SU-DHL-6 (cell line): ENCODE results near the gene SYS1.

Experiments used
- H2AFZ ChIP-seq: fragments of 200-600 bp; sonication (generic); 2 replicates; pipeline ENCODE4 v1.6.1; 2014; ENCODE audit warnings: low read depth, mild to moderate bottlenecking, moderate library complexity, mixed read lengths, antibody characterized with exemption, low read length; ENCODE audit not compliant: severe bottlenecking
- H3F3A ChIP-seq: fragments of 200-600 bp; shearing (Covaris generic); 2 replicates; pipeline ENCODE4 v1.6.0; 2016; ENCODE audit warnings: antibody characterized with exemption, mild to moderate bottlenecking; ENCODE audit not compliant: insufficient read depth
- H3K27ac ChIP-seq: fragments of 200-600 bp; sonication (generic); 2 replicates; pipeline ENCODE4 v1.5.1; 2016; ENCODE audit warnings: low read depth, mild to moderate bottlenecking, low read length, moderate library complexity, mixed read lengths
- H3K27me3 ChIP-seq: fragments of 200-600 bp; sonication (generic), shearing (Covaris generic); 2 replicates; pipeline ENCODE4 v1.6.0; 2014; ENCODE audit warnings: mild to moderate bottlenecking, low read length
- H3K36me3 ChIP-seq: fragments of 200-600 bp; sonication (generic); 2 replicates; pipeline ENCODE4 v1.6.1; 2014; ENCODE audit warnings: mild to moderate bottlenecking, low read length, mixed read lengths
- H3K4me2 ChIP-seq: fragments of 300-600, 200-600 bp; shearing (Covaris generic), sonication (generic); 2 replicates; pipeline ENCODE4 v1.6.0; 2014; ENCODE audit warnings: low read length, low read depth, mild to moderate bottlenecking; ENCODE audit not compliant: poor library complexity, severe bottlenecking
- H3K4me3 ChIP-seq: fragments of 200-600 bp; sonication (generic); 2 replicates; pipeline ENCODE4 v1.5.1; 2014; ENCODE audit warnings: antibody characterized with exemption, low read length, mild to moderate bottlenecking, mixed read lengths; ENCODE audit not compliant: insufficient read depth, poor library complexity, severe bottlenecking
- H3K79me2 ChIP-seq: fragments of 200-600 bp; sonication (generic); 2 replicates; pipeline ENCODE4 v1.6.1; 2014; ENCODE audit warnings: mild to moderate bottlenecking, low read length, moderate library complexity; ENCODE audit not compliant: insufficient read depth
- H3K9ac ChIP-seq: fragments of 200-600 bp; sonication (generic); 2 replicates; pipeline ENCODE4 v1.7.0; 2014; ENCODE audit warnings: mild to moderate bottlenecking, low read length
- H3K9me2 ChIP-seq: fragments of 200-600 bp; sonication (generic); replicated peaks from 2 replicates; pipeline ENCODE4 v1.6.1; 2014; ENCODE audit warnings: low read length; ENCODE audit not compliant: insufficient read depth
- H3K9me3 ChIP-seq: fragments of 200-600 bp; sonication (generic); 2 replicates; pipeline ENCODE4 v1.6.1; 2014; ENCODE audit warnings: low read length, mixed read lengths; ENCODE audit not compliant: insufficient read depth
- H4K20me1 ChIP-seq: fragments of 200-600 bp; sonication (generic); 2 replicates; pipeline ENCODE4 v1.6.1; 2014; ENCODE audit warnings: low read depth, mild to moderate bottlenecking, antibody characterized with exemption, low read length, moderate library complexity, mixed read lengths
- CTCF ChIP-seq: fragments of 200-600 bp; sonication (generic); IDR thresholded peaks from one replicate; pipeline ENCODE4 v1.5.1; 2017; ENCODE audit warnings: antibody characterized with exemption, mild to moderate bottlenecking, low read length, moderate library complexity; ENCODE audit not compliant: insufficient read depth, poor library complexity, severe bottlenecking
- EZH2phosphoT487 ChIP-seq: fragments of 200-600 bp; sonication (generic), shearing (Covaris generic); conservative IDR thresholded peaks from 2 replicates; pipeline ENCODE4 v1.6.1; 2018; ENCODE audit warnings: mild to moderate bottlenecking, antibody characterized with exemption, low read length, moderate library complexity, mixed read lengths

Gene SYS1

GRCh38 chr20:45366192-45366591, 3.2 kb downstream of the SYS1 start:
- Histone ChIP-seq H3K4me2 (no peak overlapping the region), H3K9ac (no peak overlapping the region), H3K79me2 (no peaks in the 10 kb centered on the region; the same call in 1 of the 2 replicates)

GRCh38 chr20:45366631-45367030, 3.7 kb downstream of the SYS1 start:
- Histone ChIP-seq H3K4me2 (no peak overlapping the region), H3K9me2 (no peaks in the 10 kb centered on the region), H3K9ac (no peak overlapping the region), H4K20me1 (no peaks in the 10 kb centered on the region), H3K27ac (no peak overlapping the region), H3K4me3 (no peak overlapping the region), H3K36me3 (peaks cover 15% of the 10 kb centered on the region; the same call in 1 of the 2 replicates), H3K79me2 (no peaks in the 10 kb centered on the region; the same call in 1 of the 2 replicates), H3K9me3 (no peaks in the 10 kb centered on the region), H3K27me3 (no peaks in the 10 kb centered on the region), H2AFZ (no peak overlapping the region), H3F3A (peaks cover 11% of the 10 kb centered on the region)
- TF ChIP-seq EZH2phosphoT487 (no peak), CTCF (no peak)

More at GRCh38 chr20:45366192-45366591, 3.2 kb downstream of the SYS1 start:
- Histone ChIP-seq H4K20me1 (no peaks in the 10 kb centered on the region), H3K27ac (no peak overlapping the region), H3K4me3 (no peak overlapping the region), H2AFZ (no peak overlapping the region), H3K9me2 (no peaks in the 10 kb centered on the region), H3K36me3 (peaks cover 15% of the 10 kb centered on the region; the same call in 1 of the 2 replicates), H3K9me3 (no peaks in the 10 kb centered on the region), H3K27me3 (no peaks in the 10 kb centered on the region), H3F3A (peaks cover 11% of the 10 kb centered on the region)
- TF ChIP-seq EZH2phosphoT487 (no peak), CTCF (no peak)

- H3K9me2 ChIP-seq: no peaks in the 10 kb centered on the region
- H3K9me3 ChIP-seq: no peaks in the 10 kb centered on the region
- H4K20me1 ChIP-seq: no peaks in the 10 kb centered on the region
- H2AFZ ChIP-seq: no peak overlapping the region
- H3K4me2 ChIP-seq: peak overlapping the region; percentile 47
- TF ChIP-seq CTCF (no peak), EZH2phosphoT487 (no peak)
- H3K36me3 ChIP-seq: peaks cover 15% of the 10 kb centered on the region; the same call in 1 of the 2 replicates
- peak overlapping the region; percentile 84 for H3K27ac ChIP-seq
- H3K79me2 ChIP-seq: no peaks in the 10 kb centered on the region; the same call in 1 of the 2 replicates
- no peaks in the 10 kb centered on the region for H3K27me3 ChIP-seq
- no peak overlapping the region for H3K4me3 ChIP-seq
- H3F3A ChIP-seq: peaks cover 11% of the 10 kb centered on the region
- no peak overlapping the region for H3K9ac ChIP-seq
These were observed 4.2 kb downstream of the SYS1 start for GRCh38 chr20:45367126-45367525.
